Cerebellar cortex (tissue), 1 donor: ENCODE data around the gene NFKBIZ.

Source experiments
- DNase-seq: peaks from one replicate; pipeline ENCODE4 v3.0.0-alpha.2; 2015; ENCODE audit warnings: low spot score

Gene NFKBIZ

DNA sequence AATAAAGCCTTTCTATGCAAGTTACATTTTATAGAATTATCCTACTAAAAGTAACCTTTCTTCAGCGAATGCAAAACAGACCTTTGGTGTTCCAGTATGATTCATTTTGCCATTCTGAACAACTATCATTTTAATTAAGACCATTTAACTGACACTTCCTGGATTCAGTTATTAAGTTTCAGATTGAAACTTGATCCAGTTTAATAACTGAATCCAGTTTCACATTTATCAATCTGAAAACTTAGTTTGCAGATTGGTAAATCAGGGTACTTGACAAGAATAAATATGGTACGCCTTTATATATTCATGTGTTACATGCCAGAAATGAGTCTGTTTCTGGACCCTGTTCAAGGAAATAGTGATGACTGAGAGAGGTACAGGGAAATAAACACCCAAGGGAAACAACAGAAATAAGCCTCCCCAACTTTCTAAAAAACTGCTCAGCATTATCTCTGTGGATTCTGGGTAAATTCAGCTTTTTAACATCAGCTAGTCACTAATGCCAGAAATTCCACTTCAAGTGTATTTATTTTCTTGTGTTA, 23.3 kb upstream of the NFKBIZ start:
- DNase-seq, result no peak

DNA sequence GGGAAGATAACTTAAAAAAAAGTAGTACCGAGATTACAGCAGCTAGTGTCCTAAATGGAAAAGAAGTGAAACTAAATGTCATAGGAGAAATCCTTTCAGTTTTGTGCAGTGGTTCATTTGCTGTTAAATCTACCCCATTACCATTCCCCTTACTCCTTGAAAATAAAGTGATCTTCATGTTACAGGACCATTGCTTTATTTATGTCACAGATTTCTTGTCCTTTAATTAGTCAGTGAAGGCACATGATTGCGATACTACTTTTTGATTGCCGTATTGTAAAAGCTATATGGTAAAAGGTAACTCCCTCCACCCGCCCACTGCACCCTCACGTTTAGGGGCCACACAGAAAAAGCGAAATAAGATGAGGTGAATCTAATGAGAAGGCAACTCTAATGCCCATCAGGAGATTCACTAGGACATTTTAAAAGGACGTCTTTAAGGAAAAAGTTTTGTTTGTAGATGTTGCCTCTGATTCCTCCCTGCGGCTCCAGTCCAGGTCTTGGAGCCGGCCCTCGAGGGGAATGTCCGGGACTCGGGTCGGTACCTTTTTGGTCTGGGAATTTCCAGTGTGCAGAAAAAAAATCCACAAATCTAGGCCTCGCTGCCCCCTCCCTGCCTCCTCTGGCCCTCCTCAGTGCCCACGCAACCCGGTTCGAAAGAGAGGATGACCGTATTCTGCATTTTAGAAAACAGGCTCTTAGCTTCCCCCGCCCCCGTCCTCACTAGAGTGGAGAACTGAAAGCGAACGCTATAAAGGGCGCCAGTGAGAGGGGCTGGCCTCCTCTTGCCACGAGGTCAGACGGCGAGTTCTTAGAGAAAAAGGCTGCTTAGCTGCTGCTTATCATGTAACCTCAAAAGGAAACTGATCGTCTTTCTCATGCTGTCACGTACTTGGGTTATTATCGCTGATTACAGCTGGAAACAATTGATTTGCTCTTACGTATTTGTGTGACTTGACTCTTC, 21.8 kb upstream of the NFKBIZ start:
- peak; percentile 58 for DNase-seq

DNA sequence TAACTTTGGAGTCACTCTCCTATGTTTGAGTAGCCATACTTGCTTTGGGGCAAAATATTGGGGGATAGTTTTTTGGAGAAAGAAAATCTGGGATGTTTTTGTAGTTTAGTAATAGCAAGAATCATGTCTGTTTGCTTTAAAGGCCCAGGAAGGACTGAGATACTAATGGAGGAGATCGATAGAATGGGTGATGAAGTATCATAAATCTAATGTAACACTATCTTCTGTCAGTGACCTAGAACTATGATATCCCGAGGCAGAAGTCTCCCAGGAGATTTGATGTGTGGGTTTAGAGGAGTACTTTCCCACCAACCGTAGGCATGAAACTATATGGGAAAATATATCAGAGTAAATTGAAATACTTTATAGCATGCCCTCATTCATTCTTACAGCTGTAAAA, 21.0 kb upstream of the NFKBIZ start:
- no peak for DNase-seq

DNA sequence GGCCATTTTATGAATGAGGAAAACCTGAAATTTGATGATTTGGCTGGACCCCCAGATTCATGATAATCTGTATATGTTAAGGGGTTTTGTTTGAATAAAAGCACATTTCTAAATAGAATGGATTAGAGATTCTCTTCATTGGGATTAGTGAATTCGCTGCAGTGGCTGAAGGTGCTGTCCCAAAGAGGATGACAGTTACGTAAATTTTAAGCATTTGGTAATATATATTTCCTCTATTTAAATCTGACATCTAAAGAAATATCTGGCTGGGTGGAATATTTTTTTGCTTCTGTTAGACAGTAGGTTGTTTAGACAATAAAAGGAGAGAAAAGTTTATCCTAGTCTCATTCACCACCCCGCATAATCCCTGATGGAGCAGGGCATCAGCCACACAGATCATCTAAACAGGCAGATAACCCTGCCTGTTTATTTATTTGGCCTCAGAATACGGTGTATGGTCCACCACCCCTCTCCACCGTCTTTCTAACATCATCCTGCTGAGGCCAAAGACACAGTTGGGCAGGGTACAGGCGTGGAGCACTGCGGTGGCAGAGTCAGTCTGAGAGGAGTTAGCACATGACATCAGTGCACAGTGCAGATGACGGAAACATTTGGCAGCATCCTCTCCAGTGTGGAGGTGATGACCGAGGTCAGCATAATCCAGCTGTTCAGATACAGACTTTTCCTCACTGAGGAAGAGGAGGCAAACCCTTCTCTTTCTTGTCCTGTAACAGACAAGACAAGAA, 20.4 kb upstream of the NFKBIZ start:
- DNase-seq, result no peak

DNA sequence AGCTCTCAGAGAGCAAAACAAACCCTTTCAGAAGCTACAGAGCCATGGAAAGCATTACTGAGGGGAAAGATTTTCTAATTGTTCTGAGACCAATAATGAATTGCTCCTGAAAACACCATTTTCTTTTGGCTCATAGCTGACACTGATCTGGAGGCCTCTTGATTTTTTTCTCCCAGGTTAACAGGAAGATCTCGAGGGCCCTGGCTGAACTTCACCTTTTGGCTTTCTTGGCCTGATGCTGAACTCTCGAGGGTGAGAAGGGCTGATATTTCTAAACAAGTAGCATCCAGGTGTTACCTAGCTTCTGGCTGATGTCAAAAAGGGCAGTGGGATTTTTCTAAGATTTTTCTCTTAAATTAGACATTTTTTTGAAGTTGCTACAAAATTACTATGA, 19.9 kb upstream of the NFKBIZ start:
- DNase-seq, result no peak

DNA sequence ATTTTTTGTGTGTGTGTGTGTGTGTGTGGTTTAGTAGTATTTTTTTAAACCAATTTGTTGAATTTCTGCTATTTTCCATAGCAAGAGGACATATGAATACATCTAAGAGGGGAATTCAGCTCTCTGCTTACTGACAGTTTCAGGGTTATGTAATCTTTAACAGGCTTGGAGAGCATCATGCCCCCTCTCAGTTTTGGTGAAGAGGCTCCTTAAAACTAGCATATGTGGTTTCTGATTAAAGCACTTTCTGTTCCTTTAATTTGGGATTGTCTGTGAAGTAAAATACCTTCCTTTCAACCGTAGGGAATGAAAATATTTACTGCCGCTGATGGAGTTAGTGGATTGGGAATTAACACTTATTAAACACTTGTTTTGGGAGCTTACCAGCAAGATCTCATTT, 19.4 kb upstream of the NFKBIZ start:
- no peak for DNase-seq

DNA sequence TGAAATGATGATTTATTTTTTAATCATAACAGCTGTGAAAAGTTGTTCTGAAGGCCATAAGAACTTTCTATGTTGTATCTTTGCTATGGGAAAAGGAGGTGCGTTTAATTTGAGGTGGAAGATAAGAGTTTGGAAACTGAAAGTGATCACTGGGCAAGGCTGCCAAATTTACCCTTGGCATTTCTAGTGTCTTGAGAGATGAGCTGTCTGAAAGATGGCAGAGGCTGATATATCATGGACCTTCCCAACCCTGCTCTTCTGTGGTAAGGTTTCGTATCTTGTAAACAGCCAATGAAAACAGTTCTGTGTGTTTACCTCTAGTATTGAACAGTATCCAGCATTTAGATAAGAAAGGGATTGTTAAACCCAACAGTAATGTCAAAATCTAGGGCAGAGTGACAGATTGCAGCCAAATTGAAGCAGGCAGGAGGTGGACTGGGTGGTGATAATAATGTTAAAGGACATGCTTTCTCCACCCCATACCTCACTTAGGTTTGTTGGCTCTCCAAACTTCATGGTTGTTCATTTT, 15.8 kb upstream of the NFKBIZ start:
- no peak for DNase-seq

DNA sequence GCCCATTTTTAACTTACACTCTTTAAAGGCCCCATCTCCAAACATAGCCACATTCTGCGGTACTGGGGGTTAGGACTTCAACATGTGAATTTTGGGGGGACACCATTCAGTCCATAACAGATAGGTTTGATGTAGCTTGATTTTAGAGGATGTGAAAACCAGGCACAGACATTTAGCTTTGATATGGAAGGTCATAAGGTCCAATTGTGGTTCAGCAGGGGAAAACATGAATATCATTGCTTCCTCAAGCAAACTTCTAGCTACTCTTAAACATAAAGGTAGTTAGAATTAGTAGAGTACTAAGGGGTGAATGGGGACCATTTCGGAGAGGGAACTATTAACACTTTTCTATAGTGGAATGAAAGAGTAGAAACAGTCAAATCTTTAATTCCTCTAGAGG, 13.6 kb upstream of the NFKBIZ start:
- no peak for DNase-seq

DNA sequence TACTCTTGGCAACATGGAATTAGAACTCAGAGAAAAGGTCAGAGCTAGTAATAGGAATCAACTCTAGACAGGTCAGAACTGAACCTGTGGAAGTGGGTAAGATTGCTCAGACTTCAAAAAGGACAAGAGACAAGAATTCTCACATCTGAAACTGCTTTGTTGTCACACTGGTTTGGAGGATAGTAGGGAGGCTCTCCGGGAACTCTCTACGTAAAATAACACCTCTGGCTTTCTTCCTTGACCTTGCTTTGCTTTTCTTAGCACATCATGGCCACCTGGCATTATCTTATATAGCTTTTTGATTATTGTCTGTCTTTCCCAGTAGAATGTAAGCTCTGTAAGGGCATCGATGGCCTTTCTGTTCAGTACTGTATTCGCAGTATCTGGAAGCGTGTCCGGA, 13.2 kb upstream of the NFKBIZ start:
- DNase-seq, result no peak

DNA sequence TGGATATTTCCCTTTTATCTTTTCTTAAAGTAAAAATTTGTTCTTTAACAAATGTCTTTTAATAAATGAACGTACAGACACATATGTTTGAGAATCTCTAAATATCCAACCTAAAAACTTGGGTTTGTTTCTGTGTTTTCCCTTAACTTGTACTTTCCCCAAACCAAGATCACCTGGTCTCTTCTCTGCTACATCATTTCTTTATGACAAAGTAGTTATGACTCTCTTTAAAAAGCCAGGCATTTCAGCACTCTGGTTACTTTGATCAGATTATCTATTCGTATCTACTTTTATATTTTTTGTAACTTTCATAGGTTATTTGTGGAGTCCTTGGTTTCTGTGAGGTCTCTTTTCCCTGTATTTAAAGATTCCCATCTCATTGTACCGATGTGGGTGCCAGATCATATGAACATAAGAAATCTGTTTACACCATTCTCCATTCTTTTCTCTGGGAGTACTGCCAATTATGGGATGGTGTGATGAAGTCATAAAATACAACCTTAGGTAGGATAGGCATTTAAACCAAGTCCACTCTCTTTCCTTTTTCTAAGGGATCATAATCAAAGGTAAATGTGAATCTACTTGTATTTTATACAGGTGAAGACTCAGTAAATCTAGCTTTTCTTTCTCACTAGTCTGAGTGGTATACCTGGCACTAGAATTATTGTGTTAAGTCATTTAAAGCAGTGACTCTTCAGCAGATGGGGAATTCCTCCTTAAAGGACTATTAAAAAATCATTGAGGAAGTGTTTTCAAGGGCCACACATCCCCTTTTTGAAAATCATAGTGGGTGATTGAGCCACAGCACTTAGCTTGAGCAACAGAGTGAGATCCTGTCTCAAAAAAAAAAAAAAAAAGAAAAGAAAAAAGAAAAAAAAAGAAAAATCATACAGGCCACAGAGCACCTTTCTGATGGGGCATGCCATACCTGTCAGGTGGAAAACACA, 12.4 kb upstream of the NFKBIZ start:
- no peak for DNase-seq

DNA sequence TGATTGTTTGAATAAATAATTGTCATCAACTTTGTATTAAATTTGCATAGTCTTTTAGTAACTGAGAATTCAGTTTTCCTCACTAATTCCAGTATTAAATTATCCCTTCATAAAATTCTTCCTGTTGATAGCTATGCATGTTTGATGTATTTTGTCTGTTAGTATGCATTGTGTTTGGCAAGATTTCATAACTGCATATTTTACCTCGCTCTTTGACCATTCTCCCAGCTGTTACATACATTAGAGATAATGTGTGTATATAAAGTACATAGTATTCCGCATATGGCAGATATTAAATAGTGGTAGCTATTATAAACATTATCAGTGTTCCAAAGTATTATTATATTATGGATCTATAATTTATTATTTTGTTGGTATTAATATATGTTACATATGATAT, 10.6 kb upstream of the NFKBIZ start:
- no peak for DNase-seq

DNA sequence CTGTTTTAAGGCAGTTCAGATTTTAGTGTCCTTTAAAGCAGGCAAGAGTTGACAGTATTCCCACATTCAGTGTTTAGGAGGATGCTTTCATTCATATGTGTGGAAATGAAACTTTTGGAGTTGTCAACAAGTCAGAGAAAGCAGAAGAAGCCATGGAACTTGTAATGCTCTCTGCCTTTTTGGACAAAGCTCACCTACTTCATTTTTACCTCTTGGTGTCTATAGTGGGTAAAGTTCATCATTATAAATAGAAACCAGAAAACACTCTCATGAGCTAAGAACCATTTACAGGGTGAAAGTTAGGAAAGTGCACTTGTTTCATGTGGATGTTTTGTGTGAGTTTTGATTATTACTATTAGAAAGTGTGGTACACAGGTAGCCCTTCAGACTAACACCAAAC, 9.2 kb upstream of the NFKBIZ start:
- DNase-seq, result no peak

DNA sequence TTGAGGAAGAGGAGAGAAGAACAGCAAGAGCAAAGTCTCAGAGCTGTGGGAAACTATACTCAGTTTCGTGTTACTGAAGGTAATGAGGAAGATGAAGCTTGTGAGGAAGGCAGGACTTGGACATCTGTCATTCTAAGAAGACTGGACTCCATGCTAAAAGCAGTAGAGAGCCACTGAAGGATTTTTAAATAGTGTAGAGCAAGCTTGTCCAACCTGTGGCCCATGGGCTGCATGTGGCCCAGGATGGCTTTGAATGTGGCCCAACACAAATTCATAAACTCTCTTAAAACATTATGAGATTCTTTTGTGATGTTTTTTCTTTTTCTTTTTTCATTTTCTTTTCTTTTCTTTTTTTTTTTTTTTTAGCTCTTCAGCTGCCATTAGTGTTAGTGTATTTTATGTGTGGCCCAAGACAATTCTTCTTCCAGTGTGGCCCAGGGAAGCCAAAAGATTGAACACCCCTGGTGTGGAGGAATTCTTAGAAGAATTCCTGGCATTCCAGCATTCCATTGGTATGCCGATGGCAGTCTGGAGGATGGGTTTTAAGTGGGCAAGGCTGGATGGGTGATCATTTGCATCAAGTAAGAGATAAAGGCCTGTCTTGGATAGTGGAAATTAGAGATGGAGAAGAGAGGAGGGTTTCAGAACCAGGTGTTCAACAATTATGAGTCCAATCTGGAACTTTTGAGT, 6.9 kb upstream of the NFKBIZ start:
- no peak for DNase-seq

DNA sequence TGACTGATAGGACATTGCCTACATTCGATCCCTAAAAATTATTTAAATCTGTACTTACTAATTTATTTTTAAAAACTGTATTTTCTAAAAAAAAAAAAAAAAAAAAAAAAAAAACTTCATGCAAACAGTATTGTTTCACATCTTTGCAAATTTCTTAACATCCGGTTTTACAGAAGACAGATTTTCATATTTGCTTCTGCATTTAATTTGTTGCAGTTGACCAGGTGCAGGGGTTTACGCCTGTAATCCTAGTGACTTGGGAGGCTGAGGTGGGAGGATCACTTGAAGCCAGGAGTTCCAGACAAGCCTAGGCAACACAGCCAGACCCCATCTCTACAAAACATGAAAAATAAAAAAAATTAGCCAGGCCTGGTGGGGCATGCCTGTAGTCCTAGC, 6.4 kb upstream of the NFKBIZ start:
- DNase-seq, result no peak

DNA sequence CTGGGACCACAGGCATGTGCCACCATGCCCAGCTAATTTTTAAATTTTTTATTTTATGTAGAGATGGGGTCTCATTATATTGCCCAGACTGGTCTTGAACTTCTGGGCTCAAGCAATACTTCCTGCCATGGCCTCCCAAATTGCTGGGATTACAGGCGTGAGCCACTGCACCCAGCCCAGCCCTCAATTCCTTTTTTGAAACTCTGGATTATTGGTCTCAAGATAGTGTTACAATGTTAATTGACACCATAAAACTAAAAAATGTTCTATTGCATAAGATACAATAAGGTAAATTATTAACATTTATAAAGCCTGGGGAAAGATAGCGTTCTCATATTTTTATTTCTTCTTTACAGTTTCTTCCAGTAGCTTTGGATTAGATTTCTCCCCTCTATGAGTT, 3.9 kb upstream of the NFKBIZ start:
- no peak for DNase-seq

DNA sequence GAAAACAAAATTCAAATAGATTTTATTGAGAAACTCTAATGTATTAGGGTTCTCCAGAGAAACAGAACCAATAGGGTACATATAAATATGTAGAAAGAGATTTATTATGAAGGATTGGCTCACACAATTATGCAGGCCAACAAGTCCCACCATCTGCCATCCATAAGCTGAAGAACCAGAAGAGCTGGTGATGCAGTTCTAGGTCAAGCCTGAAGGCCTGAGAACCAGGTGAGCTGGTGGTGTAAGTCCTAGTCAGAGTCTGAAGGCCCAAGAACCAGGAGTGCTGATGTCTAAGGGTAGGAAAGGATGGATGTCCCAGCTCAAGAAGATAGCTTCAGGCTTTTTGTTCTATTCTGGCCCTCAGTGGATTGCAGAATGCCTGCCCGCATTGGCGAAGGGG, 2.6 kb upstream of the NFKBIZ start:
- no peak for DNase-seq

DNA sequence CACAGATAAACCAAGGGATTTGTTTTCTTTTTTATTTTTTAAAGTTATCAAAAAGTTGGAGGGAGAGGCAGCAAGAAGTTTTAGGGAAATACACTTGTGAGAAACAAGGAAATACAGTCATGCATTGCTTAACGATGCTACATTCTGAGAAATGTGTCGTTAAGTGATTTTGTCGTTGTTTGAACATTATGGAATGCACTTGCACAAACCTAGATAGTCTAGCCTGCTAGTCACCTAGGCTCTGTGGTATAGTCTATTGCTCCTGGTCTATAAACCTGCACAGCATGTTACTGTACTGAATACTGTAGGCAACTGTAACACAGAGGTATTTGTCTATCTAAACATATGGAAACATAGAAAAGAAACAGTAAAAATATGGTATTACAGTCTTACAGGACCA, 2.0 kb upstream of the NFKBIZ start:
- no peak for DNase-seq

DNA sequence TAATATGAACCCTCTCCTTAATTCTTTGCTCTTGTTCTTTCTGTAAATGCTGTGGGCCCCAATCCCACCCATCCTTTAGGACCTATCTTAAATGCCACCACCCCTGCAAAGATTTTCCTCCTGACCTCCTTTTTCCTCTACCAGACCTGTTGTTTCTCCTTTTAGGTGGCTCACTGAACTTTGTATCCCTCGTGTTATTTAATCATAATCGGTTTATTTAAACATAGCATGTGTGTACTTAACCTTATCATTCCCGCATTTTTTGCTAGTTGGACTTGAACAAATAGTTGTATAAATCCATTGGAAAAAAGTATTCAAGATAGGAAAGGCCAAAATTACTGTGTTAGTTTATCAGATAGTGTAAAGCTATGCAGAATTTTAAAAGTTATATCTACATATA, 988 bp upstream of the NFKBIZ start:
- no peak for DNase-seq

DNA sequence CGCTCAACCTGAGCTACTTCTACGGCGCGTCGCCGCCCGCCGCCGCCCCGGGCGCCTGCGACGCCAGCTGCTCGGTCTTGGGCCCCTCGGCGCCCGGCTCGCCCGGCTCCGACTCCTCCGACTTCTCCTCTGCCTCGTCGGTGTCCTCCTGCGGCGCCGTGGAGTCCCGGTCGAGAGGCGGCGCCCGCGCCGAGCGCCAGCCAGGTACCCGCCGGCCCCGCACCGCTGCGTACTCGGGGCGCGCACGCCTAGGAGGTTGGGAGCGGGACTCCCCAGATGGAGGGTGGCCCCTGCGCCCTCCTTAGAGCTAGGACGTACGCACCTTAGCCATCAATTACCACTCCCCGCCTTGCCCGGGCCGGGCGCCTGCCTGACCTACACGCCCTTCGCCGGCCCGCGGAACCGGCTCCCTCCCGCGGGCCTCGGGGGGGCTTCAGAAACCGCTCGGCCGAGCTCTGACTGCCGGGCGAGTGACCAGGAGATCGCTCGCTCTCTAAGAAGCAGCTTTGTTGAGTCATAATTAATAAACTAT, 466 bp downstream of the NFKBIZ start:
- DNase-seq, result peak; percentile 27

DNA sequence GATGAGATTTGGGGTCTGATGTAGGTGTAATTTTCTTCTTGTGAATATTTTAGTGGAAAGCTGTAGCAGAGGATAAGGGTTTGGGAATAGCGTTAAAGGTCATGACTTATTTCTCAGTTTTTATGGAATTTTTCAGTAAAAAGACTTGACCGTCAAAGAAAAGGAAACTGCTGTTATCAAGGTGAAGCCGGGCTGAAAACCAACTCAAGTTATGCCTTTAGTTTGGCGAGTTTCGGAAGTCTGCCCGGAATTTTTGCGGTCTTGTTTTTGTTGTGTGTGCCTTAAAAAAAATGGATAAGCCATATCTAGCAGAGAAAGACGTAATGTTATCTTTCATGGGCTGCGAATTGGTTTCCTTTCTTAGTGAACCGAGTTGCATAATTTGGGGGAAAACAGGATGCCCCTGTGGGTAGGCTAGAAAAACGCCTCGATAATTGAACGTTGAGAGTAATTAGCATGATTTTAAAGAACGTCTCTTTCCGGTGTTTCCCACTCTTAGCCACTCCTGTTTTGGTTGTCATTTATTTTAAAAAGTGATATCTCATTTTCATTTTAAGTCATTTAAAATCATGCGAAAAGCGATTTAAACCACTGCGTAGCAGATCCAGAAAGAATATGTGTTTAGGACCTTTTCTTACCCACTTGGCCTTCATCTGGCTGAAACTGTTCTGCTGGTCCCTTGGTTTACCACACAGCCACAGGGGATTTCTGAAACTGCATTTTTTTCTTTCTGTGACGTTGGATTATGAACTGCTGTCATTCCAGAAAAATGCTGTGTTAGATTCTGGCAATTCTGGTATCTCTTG, 1.1 kb downstream of the NFKBIZ start:
- DNase-seq, result no peak
